Liver (tissue), 3 donors: ENCODE results near the gene ADPRS.

Experiments
- EGR1 ChIP-seq, 2 donors: IDR thresholded peaks; 2 replicates each; pipeline ENCODE4 v1.6.1; 2016 to 2018; ENCODE audit warnings: antibody characterized with exemption in 2 of 2, low read depth in 2 of 2
- FOXA1 ChIP-seq: IDR thresholded peaks from 2 replicates; pipeline ENCODE4 v1.6.1; 2016; ENCODE audit warnings: antibody characterized with exemption
- GABPA ChIP-seq, 2 donors: IDR thresholded peaks in 1 of 2; conservative IDR thresholded peaks in 1 of 2; 2 replicates each; pipeline ENCODE4 v1.6.1; 2016; ENCODE audit warnings: antibody characterized with exemption in 2 of 2, mild to moderate bottlenecking in 1 of 2, moderate library complexity in 1 of 2
- JUND ChIP-seq, 2 donors: IDR thresholded peaks; 2 replicates each; pipeline ENCODE4 v1.6.1; 2016; ENCODE audit warnings: antibody characterized with exemption in 2 of 2
- NR2F2 ChIP-seq: IDR thresholded peaks from 2 replicates; pipeline ENCODE4 v1.6.1; 2016; ENCODE audit warnings: antibody characterized with exemption
- RAD21 ChIP-seq, 2 donors: IDR thresholded peaks; 2 replicates each; pipeline ENCODE4 v1.6.1; 2016; ENCODE audit warnings: antibody characterized with exemption in 2 of 2, mild to moderate bottlenecking in 2 of 2
- RXRA ChIP-seq, 2 donors: IDR thresholded peaks; 2 replicates each; pipeline ENCODE4 v1.6.1; 2017 to 2018; ENCODE audit warnings: antibody characterized with exemption in 2 of 2, mild to moderate bottlenecking in 1 of 2
- TAF1 ChIP-seq: conservative IDR thresholded peaks from 2 replicates; pipeline ENCODE4 v1.6.1; 2016; ENCODE audit warnings: antibody characterized with exemption, mild to moderate bottlenecking
- YY1 ChIP-seq: IDR thresholded peaks from 2 replicates; pipeline ENCODE4 v1.6.1; 2016; ENCODE audit warnings: antibody characterized with exemption, mild to moderate bottlenecking
- TF ChIP-seq, protein P1 (sequence below): fragments of 150-350 bp; IDR thresholded peaks from 2 replicates; pipeline ENCODE4 v1.5.1; 2017; ENCODE audit warnings: improper control_type of control experiment, low read depth, low read length; ENCODE audit not compliant: missing input control
- TF ChIP-seq, protein P2 (sequence below): IDR thresholded peaks from 2 replicates; pipeline ENCODE4 v1.6.1; 2016; ENCODE audit warnings: antibody characterized with exemption
- TF ChIP-seq, protein P3 (sequence below): IDR thresholded peaks from 2 replicates; pipeline ENCODE4 v1.6.1; 2016; ENCODE audit warnings: antibody characterized with exemption
- TF ChIP-seq, protein P4 (sequence below): IDR thresholded peaks from 2 replicates; pipeline ENCODE4 v1.6.1; 2016; ENCODE audit warnings: antibody characterized with exemption
- TF ChIP-seq, protein P5 (sequence below): IDR thresholded peaks from 2 replicates; pipeline ENCODE4 v1.6.1; 2016; ENCODE audit warnings: antibody characterized with exemption, mild to moderate bottlenecking
- donor health status: healthy.
- donor health status: healthy.

DNA sequence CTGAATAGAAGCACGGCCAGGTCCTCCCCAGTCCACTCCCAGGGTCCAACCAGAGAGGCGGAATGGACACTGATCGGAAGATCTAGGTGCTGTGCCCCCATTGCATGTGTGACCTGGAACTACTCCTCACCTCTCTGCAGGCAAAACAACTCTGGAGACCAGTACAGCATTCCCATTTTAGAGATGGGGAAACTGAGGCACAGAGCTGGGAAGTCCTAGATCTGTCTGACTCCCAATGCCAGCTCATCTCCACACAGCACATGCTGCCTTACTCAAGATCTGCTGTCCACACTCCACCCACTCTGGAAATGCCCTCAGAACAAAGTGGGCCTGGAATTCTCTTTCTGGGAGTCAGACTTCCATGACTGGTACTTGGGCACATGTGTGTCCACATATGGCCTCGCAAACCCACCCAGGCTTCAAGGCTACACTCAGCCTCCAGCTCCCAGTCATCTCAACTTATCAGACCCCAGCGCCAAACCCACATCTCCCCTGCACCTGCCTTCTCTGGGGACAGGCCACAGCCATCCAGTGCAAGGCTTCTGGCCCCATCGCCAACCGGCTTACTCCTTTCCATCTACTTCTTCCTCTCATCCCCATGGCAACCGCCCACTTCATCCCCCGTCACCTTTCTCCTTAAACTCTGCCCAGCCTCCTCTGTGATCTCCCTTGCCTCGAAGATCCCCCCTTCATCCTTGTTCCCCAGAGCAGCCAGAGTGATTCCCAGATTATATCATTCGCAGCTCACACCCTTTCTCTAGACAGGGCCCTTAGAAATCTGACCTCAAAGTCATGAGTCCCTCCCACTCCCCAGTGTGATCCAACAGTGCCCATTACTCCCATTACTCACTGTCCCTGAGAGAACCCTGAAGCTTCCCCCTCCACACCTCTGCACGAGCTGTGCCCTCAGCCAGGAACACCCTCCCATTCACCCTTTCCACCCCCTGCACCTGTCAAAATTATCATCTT lies 33.7 kb downstream of the ADPRS start:
- TF ChIP-seq TAF1 = no peak
- TF ChIP-seq, protein P1, sequence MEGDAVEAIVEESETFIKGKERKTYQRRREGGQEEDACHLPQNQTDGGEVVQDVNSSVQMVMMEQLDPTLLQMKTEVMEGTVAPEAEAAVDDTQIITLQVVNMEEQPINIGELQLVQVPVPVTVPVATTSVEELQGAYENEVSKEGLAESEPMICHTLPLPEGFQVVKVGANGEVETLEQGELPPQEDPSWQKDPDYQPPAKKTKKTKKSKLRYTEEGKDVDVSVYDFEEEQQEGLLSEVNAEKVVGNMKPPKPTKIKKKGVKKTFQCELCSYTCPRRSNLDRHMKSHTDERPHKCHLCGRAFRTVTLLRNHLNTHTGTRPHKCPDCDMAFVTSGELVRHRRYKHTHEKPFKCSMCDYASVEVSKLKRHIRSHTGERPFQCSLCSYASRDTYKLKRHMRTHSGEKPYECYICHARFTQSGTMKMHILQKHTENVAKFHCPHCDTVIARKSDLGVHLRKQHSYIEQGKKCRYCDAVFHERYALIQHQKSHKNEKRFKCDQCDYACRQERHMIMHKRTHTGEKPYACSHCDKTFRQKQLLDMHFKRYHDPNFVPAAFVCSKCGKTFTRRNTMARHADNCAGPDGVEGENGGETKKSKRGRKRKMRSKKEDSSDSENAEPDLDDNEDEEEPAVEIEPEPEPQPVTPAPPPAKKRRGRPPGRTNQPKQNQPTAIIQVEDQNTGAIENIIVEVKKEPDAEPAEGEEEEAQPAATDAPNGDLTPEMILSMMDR = no peak
- TF ChIP-seq, protein P2, sequence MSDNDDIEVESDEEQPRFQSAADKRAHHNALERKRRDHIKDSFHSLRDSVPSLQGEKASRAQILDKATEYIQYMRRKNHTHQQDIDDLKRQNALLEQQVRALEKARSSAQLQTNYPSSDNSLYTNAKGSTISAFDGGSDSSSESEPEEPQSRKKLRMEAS = no peak
- TF ChIP-seq, protein P3, sequence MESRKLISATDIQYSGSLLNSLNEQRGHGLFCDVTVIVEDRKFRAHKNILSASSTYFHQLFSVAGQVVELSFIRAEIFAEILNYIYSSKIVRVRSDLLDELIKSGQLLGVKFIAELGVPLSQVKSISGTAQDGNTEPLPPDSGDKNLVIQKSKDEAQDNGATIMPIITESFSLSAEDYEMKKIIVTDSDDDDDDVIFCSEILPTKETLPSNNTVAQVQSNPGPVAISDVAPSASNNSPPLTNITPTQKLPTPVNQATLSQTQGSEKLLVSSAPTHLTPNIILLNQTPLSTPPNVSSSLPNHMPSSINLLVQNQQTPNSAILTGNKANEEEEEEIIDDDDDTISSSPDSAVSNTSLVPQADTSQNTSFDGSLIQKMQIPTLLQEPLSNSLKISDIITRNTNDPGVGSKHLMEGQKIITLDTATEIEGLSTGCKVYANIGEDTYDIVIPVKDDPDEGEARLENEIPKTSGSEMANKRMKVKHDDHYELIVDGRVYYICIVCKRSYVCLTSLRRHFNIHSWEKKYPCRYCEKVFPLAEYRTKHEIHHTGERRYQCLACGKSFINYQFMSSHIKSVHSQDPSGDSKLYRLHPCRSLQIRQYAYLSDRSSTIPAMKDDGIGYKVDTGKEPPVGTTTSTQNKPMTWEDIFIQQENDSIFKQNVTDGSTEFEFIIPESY = no peak
- no peak for TF ChIP-seq GABPA (IDR thresholded peaks at IDR 0.05 in 1 of 2, conservative IDR thresholded peaks at IDR 0.05 in 1 of 2)
- TF ChIP-seq JUND (IDR thresholded peaks at IDR 0.05) = no peak
- no peak for TF ChIP-seq RXRA (IDR thresholded peaks at IDR 0.05)
- TF ChIP-seq YY1 = no peak
- TF ChIP-seq, protein P4, sequence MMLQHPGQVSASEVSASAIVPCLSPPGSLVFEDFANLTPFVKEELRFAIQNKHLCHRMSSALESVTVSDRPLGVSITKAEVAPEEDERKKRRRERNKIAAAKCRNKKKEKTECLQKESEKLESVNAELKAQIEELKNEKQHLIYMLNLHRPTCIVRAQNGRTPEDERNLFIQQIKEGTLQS = no peak
- TF ChIP-seq EGR1 (IDR thresholded peaks at IDR 0.05; ENCODE audit: low read depth in 2 of 2) = no peak
- no peak for TF ChIP-seq RAD21 (IDR thresholded peaks at IDR 0.05)
- TF ChIP-seq, protein P5, sequence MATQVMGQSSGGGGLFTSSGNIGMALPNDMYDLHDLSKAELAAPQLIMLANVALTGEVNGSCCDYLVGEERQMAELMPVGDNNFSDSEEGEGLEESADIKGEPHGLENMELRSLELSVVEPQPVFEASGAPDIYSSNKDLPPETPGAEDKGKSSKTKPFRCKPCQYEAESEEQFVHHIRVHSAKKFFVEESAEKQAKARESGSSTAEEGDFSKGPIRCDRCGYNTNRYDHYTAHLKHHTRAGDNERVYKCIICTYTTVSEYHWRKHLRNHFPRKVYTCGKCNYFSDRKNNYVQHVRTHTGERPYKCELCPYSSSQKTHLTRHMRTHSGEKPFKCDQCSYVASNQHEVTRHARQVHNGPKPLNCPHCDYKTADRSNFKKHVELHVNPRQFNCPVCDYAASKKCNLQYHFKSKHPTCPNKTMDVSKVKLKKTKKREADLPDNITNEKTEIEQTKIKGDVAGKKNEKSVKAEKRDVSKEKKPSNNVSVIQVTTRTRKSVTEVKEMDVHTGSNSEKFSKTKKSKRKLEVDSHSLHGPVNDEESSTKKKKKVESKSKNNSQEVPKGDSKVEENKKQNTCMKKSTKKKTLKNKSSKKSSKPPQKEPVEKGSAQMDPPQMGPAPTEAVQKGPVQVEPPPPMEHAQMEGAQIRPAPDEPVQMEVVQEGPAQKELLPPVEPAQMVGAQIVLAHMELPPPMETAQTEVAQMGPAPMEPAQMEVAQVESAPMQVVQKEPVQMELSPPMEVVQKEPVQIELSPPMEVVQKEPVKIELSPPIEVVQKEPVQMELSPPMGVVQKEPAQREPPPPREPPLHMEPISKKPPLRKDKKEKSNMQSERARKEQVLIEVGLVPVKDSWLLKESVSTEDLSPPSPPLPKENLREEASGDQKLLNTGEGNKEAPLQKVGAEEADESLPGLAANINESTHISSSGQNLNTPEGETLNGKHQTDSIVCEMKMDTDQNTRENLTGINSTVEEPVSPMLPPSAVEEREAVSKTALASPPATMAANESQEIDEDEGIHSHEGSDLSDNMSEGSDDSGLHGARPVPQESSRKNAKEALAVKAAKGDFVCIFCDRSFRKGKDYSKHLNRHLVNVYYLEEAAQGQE = no peak
- TF ChIP-seq FOXA1 = no peak
- TF ChIP-seq NR2F2 = no peak
